GOT3 (cell line): Measurements from ENCODE around the gene UBA7.

Experiments used
- DNase-seq: peaks from one replicate; lab custom pipeline; 2025; ENCODE audit warnings: mixed read lengths; lab: John Stamatoyannopoulos, UW

The UBA7 gene

DNA sequence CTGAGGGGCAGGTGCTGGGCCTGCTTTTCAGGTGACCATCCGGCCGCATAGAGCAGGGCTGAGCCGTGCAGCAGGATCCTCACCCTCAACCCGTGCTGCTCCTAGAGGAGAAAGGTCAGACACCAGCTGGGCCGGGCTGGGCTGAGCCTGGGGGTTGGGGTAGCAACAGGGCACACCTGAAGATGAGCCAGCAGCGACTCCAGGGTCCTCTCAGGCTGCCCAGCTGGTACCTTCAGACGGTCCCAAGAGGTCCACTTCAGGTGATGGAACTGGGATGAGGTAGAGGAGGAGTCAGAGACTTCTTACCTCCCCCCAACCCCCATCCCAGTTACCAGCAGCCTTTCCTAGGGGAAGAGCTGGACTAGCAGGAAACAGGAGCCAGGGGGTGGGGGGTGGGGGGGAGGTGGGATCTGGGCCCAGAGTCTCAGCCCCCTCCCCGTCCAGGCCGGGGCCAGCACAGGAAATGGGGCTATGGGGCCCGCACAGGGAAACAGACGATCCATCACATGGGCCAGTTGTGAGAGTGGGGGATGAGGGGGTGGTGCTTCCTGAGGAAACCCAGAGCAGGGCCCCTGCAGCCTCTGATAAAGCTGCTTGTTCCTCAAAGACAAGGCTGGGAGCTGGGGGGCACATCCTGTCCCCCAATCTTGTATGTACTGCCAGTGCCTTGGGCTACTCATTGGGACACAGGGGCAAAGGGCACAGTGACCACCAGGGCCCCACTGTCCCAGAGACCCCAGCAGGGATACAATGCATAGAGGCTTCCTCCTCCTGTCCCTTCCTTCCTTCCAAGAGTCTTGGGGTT is 7.7 kb downstream of the UBA7 start:
- no peak for DNase-seq

DNA sequence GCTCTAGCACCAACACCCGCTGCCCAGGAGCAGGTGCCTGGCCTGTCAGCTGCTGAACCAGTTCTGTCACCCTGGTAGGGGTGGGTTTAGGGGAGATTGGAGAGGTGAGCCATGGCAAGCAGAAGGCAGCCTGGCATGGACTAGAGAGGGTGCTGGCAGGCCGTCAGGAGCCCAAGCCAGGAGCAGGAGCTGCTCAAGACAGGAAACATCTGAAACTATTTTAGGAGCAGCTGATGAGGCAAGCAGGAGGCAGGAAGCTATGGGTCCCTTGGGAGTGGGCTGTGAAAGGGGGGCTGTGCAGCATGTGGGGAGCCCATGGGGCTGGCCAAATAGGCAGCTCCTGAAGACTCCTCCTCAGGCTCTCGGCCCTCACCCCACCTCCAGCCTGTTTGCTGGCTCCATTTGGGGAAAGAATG is 8.4 kb downstream of the UBA7 start:
- no peak for DNase-seq

DNA sequence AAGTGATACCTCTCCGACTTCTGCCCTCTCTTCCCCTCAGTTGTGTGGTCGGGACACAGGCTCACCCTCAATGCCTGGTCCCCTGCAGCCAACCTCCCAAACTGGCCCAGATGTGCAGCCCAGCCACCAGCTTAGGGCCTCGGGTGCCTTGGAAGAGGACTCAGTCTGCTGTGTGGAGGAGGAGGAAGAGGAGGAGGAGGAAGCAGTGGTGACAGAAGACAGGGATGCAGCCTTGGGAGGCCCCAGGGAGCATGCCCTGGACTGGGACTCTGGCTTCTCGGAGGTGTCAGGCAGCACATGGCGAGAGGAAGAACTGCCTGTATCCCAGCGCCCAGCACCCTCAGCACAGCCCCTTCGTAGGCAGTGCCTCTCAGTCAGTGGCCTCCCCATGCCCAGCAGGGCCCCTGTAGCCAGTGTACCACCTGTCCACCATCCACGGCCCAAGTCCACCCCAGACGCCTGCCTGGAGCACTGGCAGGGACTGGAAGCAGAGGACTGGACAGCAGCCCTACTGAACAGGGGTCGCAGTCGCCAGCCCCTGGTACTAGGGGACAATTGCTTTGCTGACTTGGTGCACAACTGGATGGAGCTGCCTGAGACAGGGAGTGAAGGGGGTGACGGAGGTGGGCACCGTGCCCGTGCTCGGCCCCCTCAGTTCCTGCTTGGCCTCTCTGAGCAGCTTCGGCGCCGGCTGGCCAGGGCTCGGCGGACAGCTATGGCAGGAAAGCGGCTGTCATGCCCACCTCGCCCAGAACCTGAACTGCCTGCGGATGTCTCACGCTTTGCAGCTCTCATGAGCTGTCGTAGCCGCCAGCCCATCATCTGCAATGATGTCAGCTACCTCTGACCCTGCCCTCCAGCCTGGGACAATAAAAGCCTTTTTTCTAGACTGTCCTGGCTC is 9.4 kb downstream of the UBA7 start:
- DNase-seq, result no peak

DNA sequence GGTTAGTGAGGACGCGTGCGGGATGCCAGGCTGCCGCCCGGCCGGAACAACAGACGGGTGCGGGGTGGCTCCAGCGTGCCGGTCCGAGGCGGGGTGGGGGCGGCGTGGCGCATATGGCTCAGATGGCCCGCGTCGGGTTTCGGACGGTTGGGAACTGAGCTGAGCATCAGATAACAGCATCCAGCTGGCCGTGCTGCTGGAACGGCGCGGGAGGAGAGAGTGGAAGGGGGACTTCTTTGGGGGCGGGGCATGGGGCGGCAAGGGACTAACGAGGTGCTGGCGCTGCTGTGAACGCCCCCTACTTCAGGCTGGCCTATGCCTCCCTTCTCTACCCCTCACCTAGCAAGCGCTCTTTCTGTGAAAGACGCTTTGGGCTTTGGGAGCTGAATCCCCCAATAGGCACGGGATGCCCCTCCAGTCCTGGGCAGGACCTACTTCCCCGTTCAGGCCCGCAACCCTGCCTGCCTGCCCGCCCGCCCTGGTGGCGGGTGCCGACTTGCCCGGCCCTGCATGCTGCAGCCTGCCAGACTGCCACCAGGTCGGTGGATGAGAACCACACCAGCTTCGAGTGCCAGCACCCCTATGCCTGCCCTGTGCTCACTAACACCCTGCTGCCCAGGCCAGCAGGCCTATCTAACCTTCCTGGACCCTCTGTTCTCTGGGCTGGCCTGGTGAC is 10.2 kb downstream of the UBA7 start:
- DNase-seq, result no peak

- peak; percentile 56 for DNase-seq
Observed at GRCh38 chr3:49802719-49803464, 10.9 kb downstream of the UBA7 start, which contains the start of gene INKA1. TSS of gene INKA1 (plus strand) at chr3:49803261. CDS start at chr3:49803393, 132 bp downstream.

- DNase-seq, result no peak
Observed at GRCh38 chr3:49801160-49801559, 12.6 kb downstream of the UBA7 start.

DNA sequence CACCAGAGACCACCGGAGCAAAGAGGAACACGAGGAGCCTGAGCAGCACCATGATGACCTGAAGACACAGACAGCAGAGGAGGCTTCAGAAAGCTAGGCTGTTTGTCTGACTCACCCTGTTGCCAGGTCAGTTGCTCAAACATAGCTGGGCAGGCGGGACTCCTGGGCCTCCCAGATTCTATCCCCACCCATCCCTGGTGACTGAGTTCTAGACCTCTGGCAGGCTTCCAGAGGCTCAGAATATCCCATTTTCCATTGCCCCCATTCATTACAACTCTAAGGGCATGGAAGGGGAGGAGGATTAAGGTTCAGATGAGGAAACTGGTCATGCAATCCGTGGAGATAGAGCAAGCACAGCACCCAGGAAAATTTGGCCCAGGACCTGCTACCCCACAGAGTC is 14.0 kb downstream of the UBA7 start, which contains the start of gene CDHR4:
Gene CDHR4 (minus strand): TSS at position 113 of the 400 bp plus-strand sequence. CDS start 61 bp downstream, at position 52.
- DNase-seq, result peak; percentile 50

- no peak for DNase-seq
Observed at GRCh38 chr3:49799105-49799504, 14.6 kb downstream of the UBA7 start.

DNA sequence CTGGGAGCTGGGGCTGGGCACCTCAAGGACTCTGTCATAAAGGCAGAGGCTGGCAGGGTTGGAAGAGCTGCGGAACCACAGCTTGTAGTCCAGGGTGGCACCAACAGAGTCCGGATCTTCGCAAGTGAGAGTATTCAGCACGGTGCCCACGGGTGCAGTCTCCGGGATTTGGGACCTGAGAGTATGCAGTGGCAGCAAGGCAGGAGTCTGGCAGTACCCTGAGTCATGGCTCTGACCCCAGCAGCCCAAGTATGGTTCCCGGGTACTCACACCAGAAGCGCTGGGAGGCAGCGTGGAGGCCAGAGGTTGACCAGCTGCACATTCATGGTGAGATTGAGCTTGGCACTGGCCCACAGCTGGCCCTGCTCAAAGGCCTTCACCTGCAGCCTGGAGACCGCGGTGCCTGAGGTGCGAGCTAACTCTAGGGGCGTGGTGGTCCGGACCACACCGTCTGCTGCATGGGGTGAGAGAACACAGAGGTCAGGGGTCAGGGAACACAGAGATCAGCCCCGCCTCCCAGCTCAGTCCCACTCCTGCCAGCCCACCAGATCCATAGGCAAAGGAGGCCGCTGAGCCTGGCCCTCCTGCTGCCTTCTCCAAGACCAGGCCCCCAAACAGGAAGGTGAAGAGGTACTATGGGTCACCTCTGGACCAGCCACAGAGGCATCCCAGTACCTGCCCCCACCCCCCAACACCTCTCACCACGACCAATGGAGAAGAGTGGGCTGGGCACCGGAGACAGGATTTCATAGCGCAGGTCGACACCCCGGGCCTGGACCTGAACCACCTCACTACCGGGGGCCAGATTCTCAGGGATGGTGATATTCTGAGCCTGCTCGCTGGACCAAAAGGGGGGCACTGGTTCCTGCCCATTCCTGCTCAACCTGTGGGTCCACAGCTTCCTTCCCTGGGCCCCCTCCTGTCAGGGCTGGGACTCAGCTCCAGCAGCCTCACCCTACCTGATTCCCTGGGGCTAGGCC is 18.5 kb downstream of the UBA7 start:
- DNase-seq, result no peak

DNA sequence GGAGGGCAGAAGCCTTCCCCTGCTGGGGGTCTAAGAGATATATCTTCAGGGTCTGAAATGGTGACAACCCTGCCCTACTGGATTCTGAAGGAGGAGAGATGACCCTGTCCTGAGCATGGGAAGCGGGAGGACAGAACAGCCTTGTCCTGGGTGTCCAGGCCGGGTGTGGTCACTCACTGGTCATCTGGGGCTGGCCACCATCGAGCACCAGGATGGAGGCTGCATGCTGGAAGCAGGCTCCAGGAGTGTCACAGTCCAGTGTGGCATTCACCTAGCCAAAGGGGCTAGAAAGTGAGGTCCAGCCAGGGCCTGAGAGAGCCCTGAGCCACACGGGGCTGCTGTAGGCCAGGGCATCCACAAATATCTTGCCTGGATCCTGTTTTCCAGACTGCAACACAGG is 19.3 kb downstream of the UBA7 start:
- no peak for DNase-seq

GRCh38 chr3:49793486-49794085 is 20.2 kb downstream of the UBA7 start:
- no peak for DNase-seq

GRCh38 chr3:49792371-49793150 is 21.2 kb downstream of the UBA7 start:
- DNase-seq, result no peak

DNA sequence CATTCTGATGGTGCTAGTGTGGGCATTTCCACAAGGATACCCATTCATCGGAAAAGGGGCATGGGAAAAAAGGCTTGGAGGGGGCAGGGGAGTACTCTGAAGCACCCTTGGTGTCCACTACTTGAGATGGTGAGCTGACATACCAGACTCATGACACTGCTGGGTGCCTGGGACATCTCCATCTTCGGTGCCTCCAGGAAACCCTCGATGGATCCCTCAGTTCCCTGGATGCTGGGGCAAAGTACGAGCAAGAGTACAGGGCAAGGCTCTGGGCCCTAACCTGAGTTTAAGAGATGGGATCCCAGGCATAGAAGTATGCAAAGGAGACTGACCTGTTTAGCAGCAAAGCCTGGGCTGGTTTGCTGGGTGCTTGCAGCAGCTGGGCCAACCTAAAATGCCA is 22.2 kb downstream of the UBA7 start:
- no peak for DNase-seq

DNA sequence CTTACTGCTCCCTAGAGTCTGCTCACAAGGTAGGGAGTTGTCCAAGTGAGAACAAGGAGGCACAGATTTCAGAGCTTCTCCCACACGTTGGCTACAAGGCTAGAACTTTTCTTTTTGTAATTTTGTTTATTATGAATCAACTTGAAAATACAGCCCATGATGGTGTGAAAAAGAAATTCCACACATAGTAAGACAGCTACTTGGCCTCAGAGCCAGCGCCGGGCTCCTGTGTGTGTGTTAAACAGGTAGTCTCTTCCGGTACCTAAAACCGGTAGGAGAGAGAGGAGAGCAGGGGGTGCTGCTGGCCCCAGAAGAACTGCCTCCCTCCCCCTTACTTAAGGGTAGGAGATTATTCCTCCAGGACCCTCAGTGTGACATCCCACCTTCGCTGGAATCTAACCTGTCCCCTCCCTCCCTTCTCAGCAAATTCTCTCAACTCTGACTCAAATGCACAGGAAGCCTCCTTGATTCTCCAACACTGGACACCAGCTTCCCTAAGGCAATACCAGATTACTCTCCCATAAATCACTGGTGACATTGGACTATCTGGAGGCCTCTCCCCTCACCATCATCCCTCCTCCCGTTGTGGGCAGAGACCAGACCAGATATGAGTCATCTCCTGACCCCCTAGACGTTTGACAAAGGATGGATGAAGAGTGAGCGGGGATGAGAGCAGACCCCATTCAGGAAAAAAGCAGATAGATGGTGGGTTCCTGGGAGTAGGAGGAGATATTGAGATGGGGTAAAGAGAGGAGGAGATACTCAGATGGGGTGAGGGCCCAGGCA is 22.9 kb downstream of the UBA7 start:
- no peak for DNase-seq

- no peak for DNase-seq
Observed at GRCh38 chr3:49788056-49788455, 25.7 kb downstream of the UBA7 start.

DNA sequence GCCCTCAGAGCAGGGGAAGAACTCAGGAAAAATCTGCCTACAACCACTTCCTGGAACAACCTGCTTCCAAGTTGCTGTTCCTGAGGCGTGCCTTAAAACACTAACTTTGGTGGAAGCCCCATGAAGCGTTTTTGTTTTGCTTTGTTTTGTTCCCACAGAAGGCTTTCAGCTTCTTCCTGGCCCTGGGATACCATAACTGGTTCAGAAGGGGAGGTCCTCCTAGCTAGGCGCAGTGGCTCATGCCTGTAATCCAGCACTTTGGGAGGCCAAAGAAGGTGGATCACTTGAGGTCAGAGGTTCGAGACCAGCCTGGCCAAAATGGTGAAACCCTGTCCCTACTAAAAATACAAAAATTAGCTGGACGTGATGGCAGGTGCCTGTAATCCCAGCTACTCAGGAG is 26.2 kb downstream of the UBA7 start:
- DNase-seq, result no peak

GRCh38 chr3:49787182-49787464 is 26.6 kb downstream of the UBA7 start:
- DNase-seq, result no peak

DNA sequence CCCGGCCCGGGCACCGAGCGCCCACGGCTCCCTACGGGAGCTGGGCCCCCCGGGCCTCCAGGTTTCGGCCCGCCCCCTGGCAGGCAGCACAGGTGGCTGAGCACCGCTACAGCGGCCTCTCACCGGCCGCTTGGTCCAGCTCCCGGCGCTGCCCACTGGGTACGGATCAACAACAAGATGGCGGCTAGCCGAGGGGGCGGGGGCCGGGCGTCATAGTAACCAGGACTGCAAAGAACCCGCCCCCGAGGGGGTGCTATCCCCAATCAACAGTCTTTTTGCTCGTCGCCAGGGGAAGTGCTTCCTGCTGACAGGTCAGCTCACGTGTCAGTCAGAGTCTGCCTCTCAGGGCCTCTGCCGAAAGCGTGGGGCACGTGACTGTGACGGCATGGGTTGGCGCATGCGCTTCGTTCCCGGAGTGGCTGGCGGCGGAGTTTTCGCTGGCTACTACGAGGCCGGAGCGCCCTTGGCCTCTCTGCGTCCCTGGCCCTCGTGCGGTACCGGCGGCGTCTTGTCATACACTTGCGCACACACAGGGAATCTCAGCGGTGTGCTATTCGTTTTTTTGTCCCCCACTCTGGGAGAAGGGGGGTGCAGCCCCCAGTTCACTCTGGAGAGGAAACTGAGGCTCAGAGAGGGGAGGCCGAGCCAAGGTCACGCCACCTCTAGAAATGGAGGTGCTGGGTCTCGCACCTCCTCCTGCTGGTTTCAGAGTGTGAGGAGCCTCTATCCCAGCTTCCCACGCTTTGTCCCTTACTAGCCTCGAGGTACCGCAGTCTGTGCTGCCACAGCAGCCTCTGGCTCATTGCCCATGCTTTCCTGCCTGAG is 27.2 kb downstream of the UBA7 start, which contains the start of gene IP6K1:
Gene IP6K1 (minus strand): TSS at position 186 of the 825 bp plus-strand sequence. CDS start 38,502 bp downstream, outside the sequence.
- DNase-seq, result peak; percentile 98
